HepG2 (cell line): ENCODE measurements around the gene NPNT.

Experiments
- HIVEP1 ChIP-seq: sonication (generic); formaldehyde crosslinking; IDR thresholded peaks from 2 replicates; pipeline ENCODE4 v1.4.0; 2020; ENCODE audit warnings: mild to moderate bottlenecking, missing genetic modification reagents
- MTF1 ChIP-seq: sonication (generic); formaldehyde crosslinking; IDR thresholded peaks from 2 replicates; pipeline ENCODE4 v1.5.0; 2020; ENCODE audit warnings: missing genetic modification reagents
- TF ChIP-seq, protein P1 (sequence below): IDR thresholded peaks from 2 replicates; pipeline ENCODE4 v1.6.1; 2016; ENCODE audit warnings: low read depth
- TF ChIP-seq, protein P2 (sequence below): IDR thresholded peaks from 2 replicates; pipeline ENCODE4 v1.6.1; 2016; ENCODE audit warnings: missing compliant biosample characterization, missing genetic modification reagents, borderline replicate concordance

DNA sequence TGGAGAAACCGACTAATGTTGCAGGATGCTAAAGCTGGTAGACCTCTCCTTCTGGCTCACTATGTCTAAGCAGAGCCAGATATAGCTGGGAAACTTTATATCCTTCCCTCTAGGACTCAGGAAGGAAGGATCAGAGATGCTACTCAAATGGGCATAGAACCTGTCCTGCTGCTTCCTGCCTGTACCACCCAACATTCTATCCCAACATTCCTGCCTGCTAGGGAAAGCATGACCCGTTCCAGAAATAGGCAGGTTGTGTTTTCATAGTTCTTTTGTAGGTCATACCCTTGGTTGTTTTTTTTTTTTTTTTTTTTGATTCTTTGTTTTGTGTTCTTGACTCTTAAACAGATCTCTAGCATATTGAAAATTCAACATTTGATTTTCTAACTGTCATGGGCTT lies 5.3 kb downstream of the NPNT start:
- TF ChIP-seq, protein P1, sequence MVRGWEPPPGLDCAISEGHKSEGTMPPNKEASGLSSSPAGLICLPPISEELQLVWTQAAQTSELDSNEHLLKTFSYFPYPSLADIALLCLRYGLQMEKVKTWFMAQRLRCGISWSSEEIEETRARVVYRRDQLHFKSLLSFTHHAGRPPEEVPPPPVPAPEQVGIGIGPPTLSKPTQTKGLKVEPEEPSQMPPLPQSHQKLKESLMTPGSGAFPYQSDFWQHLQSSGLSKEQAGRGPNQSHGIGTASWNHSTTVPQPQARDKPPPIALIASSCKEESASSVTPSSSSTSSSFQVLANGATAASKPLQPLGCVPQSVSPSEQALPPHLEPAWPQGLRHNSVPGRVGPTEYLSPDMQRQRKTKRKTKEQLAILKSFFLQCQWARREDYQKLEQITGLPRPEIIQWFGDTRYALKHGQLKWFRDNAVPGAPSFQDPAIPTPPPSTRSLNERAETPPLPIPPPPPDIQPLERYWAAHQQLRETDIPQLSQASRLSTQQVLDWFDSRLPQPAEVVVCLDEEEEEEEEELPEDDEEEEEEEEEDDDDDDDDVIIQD: no peak
- TF ChIP-seq MTF1 (CRISPR knock-in tag) (no peak), HIVEP1 (CRISPR knock-in tag) (no peak)
- TF ChIP-seq, protein P2, sequence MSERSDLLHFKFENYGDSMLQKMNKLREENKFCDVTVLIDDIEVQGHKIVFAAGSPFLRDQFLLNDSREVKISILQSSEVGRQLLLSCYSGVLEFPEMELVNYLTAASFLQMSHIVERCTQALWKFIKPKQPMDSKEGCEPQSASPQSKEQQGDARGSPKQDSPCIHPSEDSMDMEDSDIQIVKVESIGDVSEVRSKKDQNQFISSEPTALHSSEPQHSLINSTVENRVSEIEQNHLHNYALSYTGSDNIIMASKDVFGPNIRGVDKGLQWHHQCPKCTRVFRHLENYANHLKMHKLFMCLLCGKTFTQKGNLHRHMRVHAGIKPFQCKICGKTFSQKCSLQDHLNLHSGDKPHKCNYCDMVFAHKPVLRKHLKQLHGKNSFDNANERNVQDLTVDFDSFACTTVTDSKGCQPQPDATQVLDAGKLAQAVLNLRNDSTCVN: no peak
